ENCODE results near the gene HNF1A. TPM values are rescaled to one million over a fixed set of nuclear protein-coding genes. Genes with fewer than 3 reads are reported as not detected.

HNF1A gene
- total RNA-seq, 5 donors from 2014 or later (not counting 1 experiment from before 2014, with no cell fraction given) = not detected

DNA sequence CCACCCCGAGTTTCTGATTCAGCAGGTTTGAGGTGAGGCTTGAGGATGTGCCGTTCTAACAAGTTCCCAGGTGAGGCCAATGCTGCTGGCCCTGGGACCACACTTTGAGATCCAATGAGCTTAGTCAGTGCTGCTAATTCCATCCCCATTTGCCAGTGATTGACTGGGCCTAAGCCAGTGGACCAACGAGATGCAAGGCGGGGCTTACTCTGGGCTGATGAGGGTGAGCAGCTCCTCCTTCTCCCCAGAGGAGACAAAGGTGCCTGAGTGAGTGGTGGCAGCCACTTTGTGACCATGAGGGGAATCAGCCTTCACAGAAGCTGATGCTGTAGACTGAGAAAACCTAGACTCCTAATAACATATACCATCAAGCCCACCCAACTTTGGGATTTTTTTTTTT is 23.1 kb upstream of the HNF1A start:
- ATAC-seq (replicated peaks in 1 of 4) = no peak
- Mint-ChIP-seq H3K4me3 (no peak overlapping the region), H3K9me3 (no peaks in the 10 kb centered on the region), H3K4me1 (peaks cover 0 to 13% (median 13%) of the 10 kb centered on the region in 3 donors), H3K36me3 (no peaks in the 10 kb centered on the region), H3K27me3 (peaks cover 0 to 3% of the 10 kb centered on the region in 2 donors), H3K27ac (no peak overlapping the region)
- no peak overlapping the region for H3K27ac ChIP-seq (ENCODE audit: low read length)
- CTCF ChIA-PET = interaction anchor here in 1 of 2 donors (0.7 kb wide), 1 partner anchor 17 kb away, joined by 5 read pairs; no protein-coding TSS in a partner anchor
- H3K27me3 ChIP-seq (replicated peaks in 1 of 2; ENCODE audit: control insufficient read depth in 2 of 2, extremely low read depth in 1 of 2, insufficient read depth in 2 of 2, low read length in 1 of 2) = peaks cover 0 to 9% of the 10 kb centered on the region in 2 experiments
- POLR2A ChIA-PET = interaction anchor here in 1 of 2 donors (0.7 kb wide), 1 partner anchor 198 kb away, joined by 4 read pairs; no protein-coding TSS in a partner anchor
- peaks cover 2 to 15% of the 10 kb centered on the region in 2 experiments for H3K4me1 ChIP-seq (ENCODE audit: control insufficient read depth in 1 of 2, extremely low read depth in 1 of 2, insufficient read depth in 2 of 2, low read length in 2 of 2)
- no peak for DNase-seq
- H3K9me3 ChIP-seq = no peaks in the 10 kb centered on the region
- H3K36me3 ChIP-seq (ENCODE audit: control insufficient read depth in 2 of 2, extremely low read depth in 1 of 2, insufficient read depth in 1 of 2, low read length in 1 of 2) = no peaks in the 10 kb centered on the region
- no peak overlapping the region for H3K4me3 ChIP-seq (ENCODE audit: control insufficient read depth in 1 of 2, extremely low read depth in 1 of 2, low read length in 1 of 2)
- 53% methylated on average over 2 of the region's 4 CpGs for WGBS (ENCODE audit: insufficient coverage)

- CTCF ChIA-PET = no interaction called here
- Mint-ChIP-seq H3K27ac (no peak overlapping the region), H3K36me3 (no peaks in the 10 kb centered on the region), H3K9me3 (no peaks in the 10 kb centered on the region), H3K4me3 (no peak overlapping the region), H3K27me3 (peaks cover 0 to 3% of the 10 kb centered on the region in 2 donors), H3K4me1 (peaks cover 0 to 21% (median 19%) of the 10 kb centered on the region in 3 donors)
- POLR2A ChIA-PET = no interaction called here
- DNase-seq (no peak), ATAC-seq (replicated peaks in 1 of 4) (no peak)
- Histone ChIP-seq H3K4me3 (ENCODE audit: control insufficient read depth in 1 of 2, extremely low read depth in 1 of 2, low read length in 1 of 2) (no peak overlapping the region), H3K9me3 (no peaks in the 10 kb centered on the region), H3K27me3 (replicated peaks in 1 of 2; ENCODE audit: control insufficient read depth in 2 of 2, extremely low read depth in 1 of 2, insufficient read depth in 2 of 2, low read length in 1 of 2) (peaks cover 0 to 9% of the 10 kb centered on the region in 2 experiments), H3K27ac (ENCODE audit: low read length) (no peak overlapping the region), H3K36me3 (ENCODE audit: control insufficient read depth in 2 of 2, extremely low read depth in 1 of 2, insufficient read depth in 1 of 2, low read length in 1 of 2) (no peaks in the 10 kb centered on the region), H3K4me1 (ENCODE audit: control insufficient read depth in 1 of 2, extremely low read depth in 1 of 2, insufficient read depth in 2 of 2, low read length in 2 of 2) (peaks cover 6 to 20% of the 10 kb centered on the region in 2 experiments)
- WGBS (ENCODE audit: insufficient coverage) = 85% methylated on average over 5 of the region's 5 CpGs
Observed at GRCh38 chr12:120956579-120957300, 21.6 kb upstream of the HNF1A start.

DNA sequence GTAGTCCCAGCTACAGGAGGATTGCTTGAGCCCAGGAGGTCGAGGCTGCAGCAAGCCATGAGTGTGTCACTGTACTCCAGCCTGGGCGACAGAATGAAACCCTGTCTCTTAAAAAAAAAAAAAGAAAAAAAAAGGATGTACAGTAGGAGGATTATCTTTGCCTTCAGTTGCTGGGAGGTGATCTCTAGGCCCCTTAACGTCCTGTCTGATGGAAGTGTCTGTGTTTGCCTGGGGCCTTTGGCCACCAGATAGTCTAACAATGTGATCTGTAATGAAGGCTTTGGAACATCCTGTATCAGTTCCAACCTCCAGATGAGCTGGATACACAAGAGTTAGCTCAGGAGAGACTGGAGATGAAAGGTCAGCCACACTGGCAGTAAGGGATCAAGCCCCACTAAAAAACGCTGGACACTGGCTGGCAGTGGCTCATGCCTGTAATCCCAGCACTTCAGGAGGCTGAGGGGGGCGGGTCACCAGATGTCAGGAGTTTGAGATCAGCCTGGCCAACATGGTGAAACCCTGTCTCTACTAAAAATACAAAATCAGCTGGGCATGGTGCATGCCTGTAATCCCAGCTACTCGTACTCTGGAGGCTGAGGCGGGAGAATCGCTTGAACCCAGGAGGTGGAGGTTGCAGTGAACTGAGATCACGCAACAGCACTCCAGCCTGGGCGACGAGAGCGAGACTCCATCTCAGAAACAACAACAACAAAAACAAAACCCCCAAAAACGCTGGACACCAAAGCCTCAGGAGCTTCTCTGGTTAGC is 19.0 kb upstream of the HNF1A start:
- Histone ChIP-seq H3K4me3 (ENCODE audit: control insufficient read depth in 1 of 2, extremely low read depth in 1 of 2, low read length in 1 of 2) (peak overlapping the region in 1 of 2 donors; percentile 10), H3K4me1 (ENCODE audit: control insufficient read depth in 1 of 2, extremely low read depth in 1 of 2, insufficient read depth in 2 of 2, low read length in 2 of 2) (peaks cover 6 to 20% of the 10 kb centered on the region in 2 experiments), H3K27ac (ENCODE audit: low read length) (no peak overlapping the region), H3K27me3 (replicated peaks in 1 of 2; ENCODE audit: control insufficient read depth in 2 of 2, extremely low read depth in 1 of 2, insufficient read depth in 2 of 2, low read length in 1 of 2) (peaks cover 0 to 9% of the 10 kb centered on the region in 2 experiments), H3K36me3 (ENCODE audit: control insufficient read depth in 2 of 2, extremely low read depth in 1 of 2, insufficient read depth in 1 of 2, low read length in 1 of 2) (no peaks in the 10 kb centered on the region), H3K9me3 (no peaks in the 10 kb centered on the region)
- peaks cover 0 to 21% (median 19%) of the 10 kb centered on the region in 3 donors for H3K4me1 Mint-ChIP-seq
- no peak for DNase-seq
- peaks cover 0 to 3% of the 10 kb centered on the region in 2 donors for H3K27me3 Mint-ChIP-seq
- 75% methylated on average over 3 of the region's 13 CpGs for WGBS (ENCODE audit: insufficient coverage)
- H3K9me3 Mint-ChIP-seq = no peaks in the 10 kb centered on the region
- H3K4me3 Mint-ChIP-seq = peak overlapping the region; percentile 35 to 45 (median 36)
- POLR2A ChIA-PET = interaction anchor here in 1 of 2 donors (0.7 kb wide), 1 partner anchor 237 kb away, joined by 8 read pairs; no protein-coding TSS in a partner anchor
- peak overlapping the region; percentile 63 to 75 for H3K27ac Mint-ChIP-seq
- no peaks in the 10 kb centered on the region for H3K36me3 Mint-ChIP-seq
- ATAC-seq (replicated peaks in 1 of 4) = no peak
- CTCF ChIA-PET = interaction anchor here (0.6 to 1.5 kb wide), 5 partner anchors 8 to 657 kb away, joined by 3 to 9 read pairs (median 3); partner anchors contain the start of gene SIRT4 (in 1 of the 2)

DNA sequence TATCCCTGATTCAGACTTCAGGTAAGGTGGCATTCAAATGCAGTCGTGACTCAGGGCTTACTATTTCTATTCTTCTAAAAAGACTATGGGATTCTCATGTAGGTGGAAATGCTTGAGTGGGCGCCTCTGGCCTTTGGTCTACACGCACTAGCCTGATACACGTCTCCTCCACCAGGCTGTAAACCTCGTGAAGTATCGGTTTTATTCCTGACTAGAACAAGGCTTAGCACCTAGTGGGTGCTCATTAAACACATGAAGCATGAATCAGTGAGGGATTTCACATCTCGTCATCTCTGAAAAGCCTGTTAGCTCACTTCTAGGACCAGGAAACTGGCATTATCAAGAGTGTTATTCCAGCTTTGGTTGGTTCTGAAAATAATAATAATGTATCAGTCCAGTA is 17.7 kb upstream of the HNF1A start:
- ChIA-PET CTCF (interaction anchor here in 1 of 2 donors (1.3 to 1.5 kb wide), 2 partner anchors 12 to 659 kb away, joined by 3 to 9 read pairs; partner anchors contain the start of gene SIRT4), POLR2A (no interaction called here)
- Histone ChIP-seq H3K27ac (ENCODE audit: low read length) (no peak overlapping the region), H3K4me3 (ENCODE audit: control insufficient read depth in 1 of 2, extremely low read depth in 1 of 2, low read length in 1 of 2) (no peak overlapping the region), H3K27me3 (replicated peaks in 1 of 2; ENCODE audit: control insufficient read depth in 2 of 2, extremely low read depth in 1 of 2, insufficient read depth in 2 of 2, low read length in 1 of 2) (peaks cover 0 to 3% of the 10 kb centered on the region in 2 experiments), H3K9me3 (no peaks in the 10 kb centered on the region), H3K4me1 (ENCODE audit: control insufficient read depth in 1 of 2, extremely low read depth in 1 of 2, insufficient read depth in 2 of 2, low read length in 2 of 2) (peaks cover 6 to 20% of the 10 kb centered on the region in 2 experiments), H3K36me3 (ENCODE audit: control insufficient read depth in 2 of 2, extremely low read depth in 1 of 2, insufficient read depth in 1 of 2, low read length in 1 of 2) (no peaks in the 10 kb centered on the region)
- 100% methylated on average over 1 of the region's 7 CpGs for WGBS (ENCODE audit: insufficient coverage)
- Mint-ChIP-seq H3K4me1 (peaks cover 0 to 21% (median 19%) of the 10 kb centered on the region in 3 donors), H3K9me3 (no peaks in the 10 kb centered on the region), H3K4me3 (no peak overlapping the region), H3K36me3 (no peaks in the 10 kb centered on the region), H3K27me3 (no peaks in the 10 kb centered on the region), H3K27ac (no peak overlapping the region)
- DNase-seq = no peak
- ATAC-seq (replicated peaks in 1 of 4) = no peak

- Histone ChIP-seq H3K27me3 (replicated peaks in 1 of 2; ENCODE audit: control insufficient read depth in 2 of 2, extremely low read depth in 1 of 2, insufficient read depth in 2 of 2, low read length in 1 of 2) (peaks cover 0 to 3% of the 10 kb centered on the region in 2 experiments), H3K9me3 (no peaks in the 10 kb centered on the region), H3K27ac (ENCODE audit: low read length) (no peak overlapping the region), H3K4me3 (ENCODE audit: control insufficient read depth in 1 of 2, extremely low read depth in 1 of 2, low read length in 1 of 2) (no peak overlapping the region), H3K36me3 (ENCODE audit: control insufficient read depth in 2 of 2, extremely low read depth in 1 of 2, insufficient read depth in 1 of 2, low read length in 1 of 2) (no peaks in the 10 kb centered on the region), H3K4me1 (ENCODE audit: control insufficient read depth in 1 of 2, extremely low read depth in 1 of 2, insufficient read depth in 2 of 2, low read length in 2 of 2) (peaks cover 6 to 20% of the 10 kb centered on the region in 2 experiments)
- 76% methylated on average over 5 of the region's 17 CpGs for WGBS (ENCODE audit: insufficient coverage)
- ATAC-seq (replicated peaks in 1 of 4) (no peak), DNase-seq (no peak)
- H3K4me1 Mint-ChIP-seq = peaks cover 0 to 21% (median 19%) of the 10 kb centered on the region in 3 donors
- ChIA-PET POLR2A (no interaction called here), CTCF (interaction anchor here in 1 of 2 donors (0.5 kb wide), 1 partner anchor 103 kb away, joined by 3 read pairs; no protein-coding TSS in a partner anchor)
- H3K27ac Mint-ChIP-seq = no peak overlapping the region
- H3K9me3 Mint-ChIP-seq = no peaks in the 10 kb centered on the region
- no peaks in the 10 kb centered on the region for H3K27me3 Mint-ChIP-seq
- no peaks in the 10 kb centered on the region for H3K36me3 Mint-ChIP-seq
- no peak overlapping the region for H3K4me3 Mint-ChIP-seq
Observed at GRCh38 chr12:120961604-120962531, 16.5 kb upstream of the HNF1A start.
